RPMI7951 (cell line): ENCODE measurements around the gene GRK1. TPM values are rescaled to one million over a fixed set of nuclear protein-coding genes. Genes with fewer than 3 reads are reported as not detected.
"Not testable (repeated sequence)": the region's sequence is repeated elsewhere in the genome, so short reads cannot be mapped to it uniquely, and the experiment has no call there.

ENCODE experiments used
- DNase-seq: peaks from one replicate; pipeline ENCODE4 v3.0.0-alpha.2; 2012; ENCODE audit warnings: low read depth
- total RNA-seq: library from RNA; depleted of rRNA; stranded (reverse); fragments of >200 nt; shearing (Covaris generic); gene quantifications from 2 replicates; pipeline ENCODE4 v1.2.3, GENCODE V29; 2014

The GRK1 gene
- total RNA-seq, 1 experiment from 2014 or later = not detected

- no peak for DNase-seq
Measured at GRCh38 chr13:113665597-113666328, 1.3 kb upstream of the GRK1 start.

- no peak for DNase-seq
Measured at GRCh38 chr13:113666329-113666670, 719 bp upstream of the GRK1 start.

GRCh38 chr13:113667771-113668490 is 912 bp downstream of the GRK1 start:
- DNase-seq = no peak

- no peak for DNase-seq
Measured at GRCh38 chr13:113668491-113668971, 1.5 kb downstream of the GRK1 start.

- no peak for DNase-seq
Measured at GRCh38 chr13:113669231-113669754, 2.3 kb downstream of the GRK1 start.

GRCh38 chr13:113669755-113670341 is 2.8 kb downstream of the GRK1 start:
- no peak for DNase-seq

GRCh38 chr13:113670541-113670940 is 3.5 kb downstream of the GRK1 start:
- DNase-seq = no peak

GRCh38 chr13:113671066-113672001 is 4.3 kb downstream of the GRK1 start:
- DNase-seq = no peak

GRCh38 chr13:113672002-113672651 is 5.1 kb downstream of the GRK1 start:
- no peak for DNase-seq

GRCh38 chr13:113722921-113723320 is 55.9 kb downstream of the GRK1 start:
- DNase-seq = no peak

GRCh38 chr13:113723410-113724015 is 56.5 kb downstream of the GRK1 start:
- DNase-seq = no peak

- DNase-seq = no peak
Measured at GRCh38 chr13:113724016-113724758, 57.2 kb downstream of the GRK1 start.

- DNase-seq = peak; percentile 54
Measured at GRCh38 chr13:113724780-113725315, 57.8 kb downstream of the GRK1 start.

- DNase-seq = not testable (repeated sequence)
Measured at GRCh38 chr13:113725329-113726105, 58.5 kb downstream of the GRK1 start.

GRCh38 chr13:113726106-113726821 is 59.2 kb downstream of the GRK1 start:
- not testable (repeated sequence) for DNase-seq

- peak; percentile 67 for DNase-seq
Measured at GRCh38 chr13:113726961-113727411, 60.0 kb downstream of the GRK1 start.

GRCh38 chr13:113728571-113729054 is 61.6 kb downstream of the GRK1 start:
- no peak for DNase-seq
